GM12892 (cell line): ENCODE results near the gene FAM136A. TPM values are rescaled to one million over a fixed set of nuclear protein-coding genes. Genes with fewer than 3 reads are reported as not detected.

Source experiments
- DNase-seq: peaks from one replicate; pipeline ENCODE4 v3.0.0; 2011; ENCODE audit not compliant: insufficient read length
- FAIRE-seq: peaks from 2 replicates; lab custom pipeline; 2011; peaks lifted over from hg19 to GRCh38; lab: Jason Lieb, UNC
- POLR2A ChIP-seq: IDR thresholded peaks from 2 replicates; pipeline ENCODE4 v1.6.1; 2011; ENCODE audit warnings: low read depth, low read length, control low read depth
- POLR2AphosphoS5 ChIP-seq: IDR thresholded peaks from 2 replicates; pipeline ENCODE4 v1.6.1; 2011; ENCODE audit warnings: low read depth, low read length, control low read depth
- TAF1 ChIP-seq: IDR thresholded peaks from 2 replicates; pipeline ENCODE4 v1.6.1; 2011; ENCODE audit warnings: low read depth, mild to moderate bottlenecking, control low read depth, low read length, borderline replicate concordance
- polyA plus RNA-seq: library from polyadenylated mRNA; unstranded; fragments of >200 nt; gene quantifications from one replicate; pipeline ENCODE4 v1.2.1, GENCODE V29; 2012; ENCODE audit warnings: missing spikeins, inconsistent platforms; ENCODE audit not compliant: missing spikeins

Gene FAM136A
- polyA plus RNA-seq = 61.0 TPM

- peak; percentile 86 for TF ChIP-seq POLR2A
- peak; percentile 73 for TF ChIP-seq POLR2AphosphoS5
- TF ChIP-seq TAF1 = peak; percentile 50; the same call in 1 of the 2 replicates
- DNase-seq = peak; percentile 84
- FAIRE-seq = peak; percentile 30
These were observed at the start of gene FAM136A for GRCh38 chr2:70301344-70302194. TSS of gene FAM136A (minus strand) at chr2:70302067. CDS start at chr2:70302011, 56 bp downstream.

- DNase-seq (no peak), FAIRE-seq (no peak)
- TF ChIP-seq POLR2A (no peak), POLR2AphosphoS5 (no peak), TAF1 (no peak)
These were observed 48.2 kb upstream of the FAM136A start for GRCh38 chr2:70349921-70350685.

- TF ChIP-seq TAF1 (no peak), POLR2AphosphoS5 (no peak), POLR2A (no peak)
- no peak for DNase-seq
- FAIRE-seq = no peak
These were observed 46.0 kb upstream of the FAM136A start for GRCh38 chr2:70347831-70348230.

DNA sequence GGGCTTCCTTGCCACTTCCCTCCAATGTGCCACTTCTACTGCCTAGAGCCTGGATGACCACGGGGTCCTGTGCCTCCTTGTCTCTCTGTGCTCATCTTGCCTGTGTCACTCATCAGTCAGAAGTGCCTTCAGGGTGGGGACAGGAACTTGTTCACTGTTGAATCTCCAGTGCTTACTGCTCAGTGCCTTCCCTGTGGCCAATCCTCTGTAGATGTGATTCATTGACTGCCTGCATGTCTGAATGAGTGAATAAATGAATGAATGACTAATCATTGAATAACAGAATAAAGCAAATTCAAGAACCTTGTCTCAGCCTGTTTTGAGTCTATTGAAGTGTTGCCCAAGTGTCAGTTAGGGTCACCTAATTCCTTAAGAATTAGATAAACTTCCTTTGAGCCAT, 42.3 kb upstream of the FAM136A start:
- DNase-seq = no peak
- FAIRE-seq = no peak
- no peak for TF ChIP-seq POLR2A
- TF ChIP-seq POLR2AphosphoS5 = no peak
- TF ChIP-seq TAF1 = no peak

GRCh38 chr2:70341477-70341765, 39.6 kb upstream of the FAM136A start:
- TF ChIP-seq TAF1 (no peak), POLR2A (no peak), POLR2AphosphoS5 (no peak)
- no peak for FAIRE-seq
- no peak for DNase-seq

DNA sequence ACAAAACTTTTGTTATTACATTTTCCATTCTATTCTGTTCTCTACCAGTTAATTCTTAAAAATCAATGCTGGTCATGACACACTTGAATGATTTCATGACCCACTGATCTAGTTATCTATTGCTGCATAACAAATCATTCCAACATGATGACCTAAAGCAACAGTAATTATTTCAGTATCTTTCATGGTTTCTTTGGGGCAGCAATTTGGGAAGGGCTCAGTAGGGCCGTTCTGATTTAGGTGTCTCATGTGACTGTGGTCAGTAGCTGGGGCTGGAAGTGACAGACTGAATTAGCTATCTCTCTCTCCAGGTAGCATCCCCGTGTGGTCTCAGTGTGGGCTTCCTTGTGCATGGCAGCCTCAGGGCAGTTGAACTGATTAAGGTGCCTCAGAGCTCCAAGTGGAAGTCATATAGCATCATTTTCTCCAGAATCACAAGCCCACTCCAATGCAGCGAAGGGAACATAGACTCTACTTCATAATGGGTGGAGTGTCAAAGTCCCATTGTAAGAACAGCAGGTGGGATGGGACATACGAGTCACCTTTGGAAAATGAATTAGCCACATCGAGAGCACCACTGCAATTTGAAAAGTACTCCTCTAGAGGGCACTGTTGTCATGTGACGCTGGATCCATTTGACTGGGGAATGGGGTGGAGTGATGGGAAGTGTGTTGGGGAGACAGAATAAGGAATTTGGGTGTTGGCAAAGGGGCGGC, 39.1 kb upstream of the FAM136A start:
- no peak for DNase-seq
- FAIRE-seq = peak; percentile 67
- TF ChIP-seq POLR2AphosphoS5 = no peak
- TF ChIP-seq TAF1 = no peak
- no peak for TF ChIP-seq POLR2A

- DNase-seq = no peak
- TF ChIP-seq POLR2AphosphoS5 (no peak), TAF1 (no peak), POLR2A (no peak)
- FAIRE-seq = no peak
These were observed 38.2 kb upstream of the FAM136A start for GRCh38 chr2:70340075-70340474.

DNA sequence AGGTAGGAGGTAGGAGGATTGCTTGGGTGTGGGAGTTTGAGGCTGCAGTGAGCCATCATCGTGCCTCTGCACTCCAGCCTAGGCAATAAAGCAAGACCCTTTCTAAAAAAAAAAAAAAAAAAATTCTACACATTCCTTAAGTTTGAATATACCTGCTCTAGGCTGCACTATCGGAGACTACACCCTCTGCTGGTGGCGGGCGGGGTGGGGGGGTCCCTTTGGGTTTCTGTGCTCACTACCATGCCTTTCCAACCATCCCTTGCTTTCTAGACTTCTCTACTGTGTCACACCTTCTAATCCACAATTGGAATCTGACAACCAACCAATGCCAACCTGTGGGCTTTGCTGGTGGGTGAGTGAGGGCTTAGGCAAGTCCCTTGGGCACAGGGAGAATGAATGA, 34.7 kb upstream of the FAM136A start:
- DNase-seq (no peak), FAIRE-seq (no peak)
- TF ChIP-seq POLR2A = no peak
- no peak for TF ChIP-seq TAF1
- no peak for TF ChIP-seq POLR2AphosphoS5

DNA sequence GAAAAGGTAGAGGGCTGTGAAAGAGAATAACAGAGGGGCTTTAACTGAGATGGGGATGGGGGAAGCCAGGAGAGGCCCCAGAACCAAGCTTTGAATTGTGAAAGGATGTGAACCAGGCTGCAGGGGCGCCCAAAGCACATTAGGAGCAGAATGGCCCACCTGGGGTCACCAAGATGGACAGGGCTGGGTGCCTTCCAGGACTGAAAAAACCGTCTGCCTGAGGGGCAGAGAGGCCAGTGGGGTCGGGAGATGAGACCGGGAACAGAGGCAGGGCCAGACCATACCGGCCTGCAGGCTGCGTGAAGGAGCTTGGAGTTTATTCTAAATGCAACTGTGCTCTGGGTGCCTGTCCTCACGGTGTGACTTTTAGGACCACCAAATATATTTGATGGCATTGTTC, 29.1 kb upstream of the FAM136A start:
- TF ChIP-seq POLR2AphosphoS5 (no peak), POLR2A (no peak), TAF1 (no peak)
- DNase-seq (no peak), FAIRE-seq (no peak)

DNA sequence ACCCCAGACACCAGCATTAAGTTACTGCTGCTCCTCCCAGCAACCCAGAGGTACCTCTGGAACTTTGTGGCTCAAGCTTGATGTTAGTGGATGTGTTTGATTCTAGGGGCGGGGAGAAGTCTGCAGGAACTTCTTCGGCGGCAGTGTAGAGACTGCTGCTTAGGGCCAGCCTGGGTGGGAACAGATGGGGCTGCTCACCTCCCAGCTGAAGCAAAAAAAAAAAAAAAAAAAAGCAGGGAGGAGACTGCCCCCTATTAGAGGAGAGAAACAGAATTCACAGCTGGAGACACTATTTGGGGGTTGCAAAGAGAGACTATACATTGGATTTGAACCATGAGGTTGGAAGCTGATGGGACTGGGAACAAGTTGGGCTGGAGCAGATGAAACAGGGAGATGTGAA, 28.6 kb upstream of the FAM136A start:
- FAIRE-seq (no peak), DNase-seq (no peak)
- TF ChIP-seq TAF1 (no peak), POLR2A (no peak), POLR2AphosphoS5 (no peak)
